ENCODE results near the gene APC2.

GRCh38 chr19:1420590-1420989, 29.3 kb upstream of the APC2 start:
- no peak for TF ChIP-seq GATA3 (IDR thresholded peaks at IDR 0.05; ENCODE audit: low read depth, low read length)
- no peak for TF ChIP-seq GATA2 (IDR thresholded peaks at IDR 0.05; ENCODE audit: low read depth, low read length)

All from SH-SY5Y (cell line).